ENCODE data around the gene BRD1.
A peak's percentile ranks its signal among the peaks of the same experiment; 100 is the strongest.

BRD1 gene

GRCh38 chr22:49726701-49727101 is 101.0 kb downstream of the BRD1 start:
- H3K27ac ChIP-seq (ENCODE audit: insufficient read depth, low read depth, low read length, poor library complexity, severe bottlenecking): no peak overlapping the region
- no peaks in the 10 kb centered on the region for H3K4me1 ChIP-seq (ENCODE audit: control insufficient read depth, insufficient read depth, low read length)
- peaks cover 54% of the 10 kb centered on the region for H3K27me3 ChIP-seq (ENCODE audit: control insufficient read depth, insufficient read depth, low read length, poor library complexity, severe bottlenecking)
- WGBS, 2 experiments: 89 to 90% methylated on average over 17 of the region's 17 CpGs
- no peaks in the 10 kb centered on the region for H3K9me3 ChIP-seq (ENCODE audit: control insufficient read depth, low read length)
- H3K4me3 ChIP-seq (ENCODE audit: insufficient read depth, low read depth, low read length): no peak overlapping the region
- H3K36me3 ChIP-seq (ENCODE audit: control insufficient read depth, insufficient read depth, low read length): no peaks in the 10 kb centered on the region

GRCh38 chr22:49726022-49726681 is 101.5 kb downstream of the BRD1 start:
- Histone ChIP-seq H3K4me1 (ENCODE audit: control insufficient read depth, insufficient read depth, low read length) (no peaks in the 10 kb centered on the region), H3K27ac (ENCODE audit: insufficient read depth, low read depth, low read length, poor library complexity, severe bottlenecking) (no peak overlapping the region), H3K36me3 (ENCODE audit: control insufficient read depth, insufficient read depth, low read length) (no peaks in the 10 kb centered on the region), H3K9me3 (ENCODE audit: control insufficient read depth, low read length) (no peaks in the 10 kb centered on the region), H3K27me3 (ENCODE audit: control insufficient read depth, insufficient read depth, low read length, poor library complexity, severe bottlenecking) (peaks cover 54% of the 10 kb centered on the region), H3K4me3 (ENCODE audit: insufficient read depth, low read depth, low read length) (no peak overlapping the region)
- WGBS, 2 experiments: 89 to 90% methylated on average over 10 of the region's 10 CpGs

- WGBS, 2 experiments: 90 to 93% methylated on average over 19 of the region's 19 CpGs
- peaks cover 54% of the 10 kb centered on the region for H3K27me3 ChIP-seq (ENCODE audit: control insufficient read depth, insufficient read depth, low read length, poor library complexity, severe bottlenecking)
Measured at GRCh38 chr22:49725516-49725915, 102.2 kb downstream of the BRD1 start.

GRCh38 chr22:49724893-49725489 is 102.7 kb downstream of the BRD1 start:
- Histone ChIP-seq H3K9me3 (ENCODE audit: control insufficient read depth, low read length) (no peaks in the 10 kb centered on the region), H3K27ac (ENCODE audit: insufficient read depth, low read depth, low read length, poor library complexity, severe bottlenecking) (no peak overlapping the region), H3K4me3 (ENCODE audit: insufficient read depth, low read depth, low read length) (peak overlapping the region; percentile 13), H3K36me3 (ENCODE audit: control insufficient read depth, insufficient read depth, low read length) (no peaks in the 10 kb centered on the region), H3K4me1 (ENCODE audit: control insufficient read depth, insufficient read depth, low read length) (no peaks in the 10 kb centered on the region), H3K27me3 (ENCODE audit: control insufficient read depth, insufficient read depth, low read length, poor library complexity, severe bottlenecking) (peaks cover 54% of the 10 kb centered on the region)
- 20 to 22% methylated on average over 41 of the region's 41 CpGs for WGBS, 2 experiments

More at GRCh38 chr22:49725516-49725915, 102.2 kb downstream of the BRD1 start:
- H3K27ac ChIP-seq (ENCODE audit: insufficient read depth, low read depth, low read length, poor library complexity, severe bottlenecking): no peak overlapping the region
- H3K36me3 ChIP-seq (ENCODE audit: control insufficient read depth, insufficient read depth, low read length): no peaks in the 10 kb centered on the region
- H3K9me3 ChIP-seq (ENCODE audit: control insufficient read depth, low read length): no peaks in the 10 kb centered on the region
- no peak overlapping the region for H3K4me3 ChIP-seq (ENCODE audit: insufficient read depth, low read depth, low read length)
- H3K4me1 ChIP-seq (ENCODE audit: control insufficient read depth, insufficient read depth, low read length): no peaks in the 10 kb centered on the region

- Histone ChIP-seq H3K4me1 (ENCODE audit: control insufficient read depth, insufficient read depth, low read length) (no peaks in the 10 kb centered on the region), H3K27ac (ENCODE audit: insufficient read depth, low read depth, low read length, poor library complexity, severe bottlenecking) (no peak overlapping the region), H3K36me3 (ENCODE audit: control insufficient read depth, insufficient read depth, low read length) (no peaks in the 10 kb centered on the region), H3K4me3 (ENCODE audit: insufficient read depth, low read depth, low read length) (peak overlapping the region; percentile 13), H3K27me3 (ENCODE audit: control insufficient read depth, insufficient read depth, low read length, poor library complexity, severe bottlenecking) (peaks cover 54% of the 10 kb centered on the region), H3K9me3 (ENCODE audit: control insufficient read depth, low read length) (no peaks in the 10 kb centered on the region)
- WGBS, 2 experiments: 53 to 56% methylated on average over 54 of the region's 54 CpGs
Measured at GRCh38 chr22:49724030-49724892, 103.4 kb downstream of the BRD1 start.

GRCh38 chr22:49723478-49724029 is 104.1 kb downstream of the BRD1 start:
- WGBS, 2 experiments: 91 to 93% methylated on average over 12 to 14 of the region's 14 CpGs
- Histone ChIP-seq H3K4me3 (ENCODE audit: insufficient read depth, low read depth, low read length) (no peak overlapping the region), H3K27me3 (ENCODE audit: control insufficient read depth, insufficient read depth, low read length, poor library complexity, severe bottlenecking) (peaks cover 54% of the 10 kb centered on the region)

More at GRCh38 chr22:49723478-49724029, 104.1 kb downstream of the BRD1 start:
- no peaks in the 10 kb centered on the region for H3K4me1 ChIP-seq (ENCODE audit: control insufficient read depth, insufficient read depth, low read length)
- no peaks in the 10 kb centered on the region for H3K36me3 ChIP-seq (ENCODE audit: control insufficient read depth, insufficient read depth, low read length)
- H3K27ac ChIP-seq (ENCODE audit: insufficient read depth, low read depth, low read length, poor library complexity, severe bottlenecking): no peak overlapping the region
- no peaks in the 10 kb centered on the region for H3K9me3 ChIP-seq (ENCODE audit: control insufficient read depth, low read length)
